ENCODE data around the gene CYB561A3.

GRCh38 chr11:61331651-61332050 is 30.0 kb downstream of the CYB561A3 start:
- no peak for TF ChIP-seq POLR2AphosphoS5 (IDR thresholded peaks at IDR 0.05; ENCODE audit: borderline replicate concordance, low read depth, low read length)
- TF ChIP-seq EZH2 (IDR thresholded peaks at IDR 0.05), result no peak
